HL-60 (cell line): ENCODE results near the gene CNTRL.

Experiments used
- DNase-seq, 2 experiments: peaks; one replicate each; pipeline ENCODE4 v3.0.0-alpha.2; 2010 to 2020; ENCODE audit warnings: low read depth in 1 of 2, low spot score in 1 of 2
- H3K27ac ChIP-seq: fragments of 250-450 bp; sonication (Bioruptor Pico); replicated peaks from 2 replicates; pipeline ENCODE4 v1.5.1; 2020; ENCODE audit warnings: mild to moderate bottlenecking, moderate library complexity
- H3K27me3 ChIP-seq: fragments of 250-450 bp; sonication (Bioruptor Pico); 2 replicates; pipeline ENCODE4 v1.5.1; 2021; ENCODE audit warnings: mild to moderate bottlenecking, moderate library complexity; ENCODE audit not compliant: insufficient read depth, poor library complexity, severe bottlenecking
- H3K4me3 ChIP-seq: replicated peaks from 2 replicates; pipeline ENCODE4 v1.5.1; 2011; ENCODE audit warnings: mild to moderate bottlenecking, control low read depth, low read length; ENCODE audit not compliant: insufficient read depth
- CTCF ChIP-seq: IDR thresholded peaks from one replicate; pipeline ENCODE4 v1.5.1; 2011; ENCODE audit warnings: low read length, control low read depth, inconsistent platforms; ENCODE audit not compliant: insufficient read depth
- GABPA ChIP-seq: IDR thresholded peaks from 2 replicates; pipeline ENCODE4 v1.6.1; 2012; ENCODE audit warnings: low read depth
- POLR2AphosphoS5 ChIP-seq: IDR thresholded peaks from 2 replicates; pipeline ENCODE4 v1.6.1; 2012; ENCODE audit warnings: low read depth
- REST ChIP-seq: IDR thresholded peaks from 2 replicates; pipeline ENCODE4 v1.6.1; 2012; ENCODE audit warnings: low read depth; ENCODE audit not compliant: insufficient replicate concordance
- SPI1 ChIP-seq: IDR thresholded peaks from 2 replicates; pipeline ENCODE4 v1.6.1; 2012; ENCODE audit warnings: low read depth, mild to moderate bottlenecking, borderline replicate concordance

CNTRL gene

GRCh38 chr9:121156263-121156731 lies 81.5 kb downstream of the CNTRL start:
- H3K27me3 ChIP-seq: no peaks in the 10 kb centered on the region
- H3K27ac ChIP-seq: no peak overlapping the region
- TF ChIP-seq CTCF: no peak
- H3K4me3 ChIP-seq: no peak overlapping the region
- DNase-seq: no peak

- TF ChIP-seq POLR2AphosphoS5 (no peak), SPI1 (no peak), REST (no peak), GABPA (no peak), CTCF (no peak)
- Histone ChIP-seq H3K27ac (no peak overlapping the region; the same call in 1 of the 2 replicates), H3K27me3 (no peaks in the 10 kb centered on the region), H3K4me3 (no peak overlapping the region)
- DNase-seq: no peak
These were observed 83.2 kb downstream of the CNTRL start for GRCh38 chr9:121157939-121158338.

GRCh38 chr9:121160025-121160424 lies 85.3 kb downstream of the CNTRL start:
- DNase-seq: no peak
- TF ChIP-seq CTCF (no peak), SPI1 (no peak), GABPA (no peak), REST (no peak), POLR2AphosphoS5 (no peak)
- H3K27ac ChIP-seq: peak overlapping the region; percentile 57
- H3K27me3 ChIP-seq: no peaks in the 10 kb centered on the region
- no peak overlapping the region for H3K4me3 ChIP-seq

- no peak for DNase-seq
- TF ChIP-seq REST (no peak), POLR2AphosphoS5 (no peak), CTCF (no peak), SPI1 (no peak), GABPA (no peak)
- H3K27ac ChIP-seq: no peak overlapping the region
These were observed 93.3 kb downstream of the CNTRL start for GRCh38 chr9:121168052-121168451.

More at GRCh38 chr9:121168052-121168451, 93.3 kb downstream of the CNTRL start:
- no peak overlapping the region for H3K4me3 ChIP-seq
- H3K27me3 ChIP-seq: no peaks in the 10 kb centered on the region
